IMR-90 (cell line): ENCODE results near the gene SENP2. TPM values are rescaled to one million over a fixed set of nuclear protein-coding genes. Genes with fewer than 3 reads are reported as not detected.

ENCODE experiments used
- ATAC-seq: fragments of 200-7000 bp; cut with Tn5 transposase; 2 replicates; pipeline ENCODE4 v1.9.1; 2020; ENCODE audit warnings: low read depth, mild to moderate bottlenecking, moderate library complexity
- BruUV-seq: library from RNA; stranded (reverse); fragments of 400-500 nt; replicated peaks from 2 replicates; lab custom pipeline; 2021; lab: Mats Ljungman, UMichigan
- CTCF ChIA-PET: fragments of 300-600 bp; formaldehyde crosslinking; extraction: SDS; loops from one replicate; lab custom pipeline; 2021; ENCODE audit warnings: antibody characterized with exemption; lab: Yijun Ruan, JAX
- POLR2A ChIA-PET: fragments of 300-600 bp; sonication (Branson Sonifier 250); formaldehyde crosslinking; loops from one replicate; lab custom pipeline; 2022; ENCODE audit warnings: antibody characterized with exemption; ENCODE audit not compliant: unreplicated experiment; lab: Charles Lee
- DNase-seq: peaks from one replicate; pipeline ENCODE4 v3.0.0; 2013
- H2AFZ ChIP-seq: replicated peaks from 2 replicates; pipeline ENCODE3; 2013; ENCODE audit warnings: low read length, mild to moderate bottlenecking; ENCODE audit not compliant: poor library complexity
- H2AK5ac ChIP-seq: 2 replicates; pipeline ENCODE4 v1.6.1; 2013; ENCODE audit warnings: low read depth, low read length, inconsistent platforms
- H2AK9ac ChIP-seq: replicated peaks from 2 replicates; pipeline ENCODE3; 2013; ENCODE audit warnings: mild to moderate bottlenecking, low read depth, low read length, moderate library complexity; ENCODE audit not compliant: poor library complexity
- H2BK120ac ChIP-seq: 2 replicates; pipeline ENCODE4 v1.6.1; 2013; ENCODE audit warnings: low read depth, low read length, inconsistent platforms
- H2BK15ac ChIP-seq: 3 replicates; pipeline ENCODE4 v1.6.1; 2013; ENCODE audit warnings: low read depth, low read length, inconsistent platforms
- H2BK20ac ChIP-seq: 2 replicates; pipeline ENCODE4 v1.6.1; 2013; ENCODE audit warnings: low read depth, mild to moderate bottlenecking, inconsistent platforms, low read length, moderate library complexity
- H2BK5ac ChIP-seq: 2 replicates; pipeline ENCODE4 v1.6.1; 2013; ENCODE audit warnings: mild to moderate bottlenecking, low read depth, low read length, inconsistent platforms; ENCODE audit not compliant: poor library complexity, severe bottlenecking
- H3K14ac ChIP-seq: replicated peaks from 2 replicates; pipeline ENCODE4 v1.6.1; 2013; ENCODE audit warnings: low read depth, low read length, inconsistent platforms
- H3K18ac ChIP-seq: 2 replicates; pipeline ENCODE4 v1.6.1; 2013; ENCODE audit warnings: low read depth, low read length, control low read depth
- H3K23ac ChIP-seq: 2 replicates; pipeline ENCODE4 v1.6.1; 2013; ENCODE audit warnings: low read depth, low read length, inconsistent platforms
- H3K27ac ChIP-seq: 2 replicates; pipeline ENCODE4 v1.5.1; 2013; ENCODE audit warnings: mild to moderate bottlenecking, control low read depth, low read length; ENCODE audit not compliant: insufficient read depth
- H3K27me3 ChIP-seq: 2 replicates; pipeline ENCODE4 v1.6.1; 2013; ENCODE audit warnings: low read length; ENCODE audit not compliant: control insufficient read depth, insufficient read depth
- H3K36me3 ChIP-seq: 2 replicates; pipeline ENCODE4 v1.6.1; 2013; ENCODE audit warnings: low read length, mixed read lengths; ENCODE audit not compliant: control insufficient read depth, insufficient read depth
- H3K4ac ChIP-seq: 2 replicates; pipeline ENCODE4 v1.6.1; 2013; ENCODE audit warnings: low read depth, low read length, inconsistent platforms
- H3K4me1 ChIP-seq: 2 replicates; pipeline ENCODE4 v1.6.1; 2013; ENCODE audit warnings: low read length, mixed read lengths; ENCODE audit not compliant: control insufficient read depth, insufficient read depth
- H3K4me2 ChIP-seq: 2 replicates; pipeline ENCODE4 v1.6.1; 2013; ENCODE audit warnings: low read depth, mild to moderate bottlenecking, control low read depth, low read length, moderate library complexity
- H3K4me3 ChIP-seq: 2 replicates; pipeline ENCODE4 v1.5.1; 2013; ENCODE audit warnings: low read depth, mild to moderate bottlenecking, control low read depth, low read length, moderate library complexity; ENCODE audit not compliant: insufficient read depth
- H3K56ac ChIP-seq: 2 replicates; pipeline ENCODE4 v1.6.1; 2013; ENCODE audit warnings: low read length, inconsistent platforms; ENCODE audit not compliant: insufficient read depth; ENCODE audit errors: extremely low read depth
- H3K79me1 ChIP-seq, 2 experiments: 2 replicates each; pipeline ENCODE4 v1.6.1; 2013; ENCODE audit warnings: low read length in 2 of 2, inconsistent platforms in 1 of 2, low read depth in 1 of 2
- H3K9ac ChIP-seq: 2 replicates; pipeline ENCODE4 v1.6.1; 2013; ENCODE audit warnings: low read depth, low read length, control low read depth
- H3K9me1 ChIP-seq: 2 replicates; pipeline ENCODE4 v1.6.1; 2013; ENCODE audit warnings: low read length, inconsistent platforms; ENCODE audit not compliant: insufficient read depth
- H3K9me3 ChIP-seq: 2 replicates; pipeline ENCODE4 v1.6.1; 2013; ENCODE audit warnings: low read length; ENCODE audit not compliant: control insufficient read depth, insufficient read depth
- H4K20me1 ChIP-seq: 2 replicates; pipeline ENCODE4 v1.6.1; 2013; ENCODE audit warnings: low read length, inconsistent platforms; ENCODE audit not compliant: insufficient read depth
- H4K5ac ChIP-seq: 2 replicates; pipeline ENCODE4 v1.6.1; 2013; ENCODE audit warnings: mild to moderate bottlenecking, low read depth, low read length, control low read depth
- H4K8ac ChIP-seq, 2 experiments: 2 replicates each; pipeline ENCODE4 v1.6.1; 2013; ENCODE audit warnings: low read depth in 2 of 2, low read length in 2 of 2, control low read depth in 1 of 2, inconsistent platforms in 1 of 2
- H4K91ac ChIP-seq: 2 replicates; pipeline ENCODE4 v1.6.1; 2013; ENCODE audit warnings: low read depth, low read length, inconsistent platforms; ENCODE audit not compliant: insufficient read depth
- BHLHE40 ChIP-seq: fragments of 150-350 bp; IDR thresholded peaks from 2 replicates; pipeline ENCODE4 v1.6.1; 2016; ENCODE audit warnings: mild to moderate bottlenecking, low read depth, low read length
- CEBPB ChIP-seq: IDR thresholded peaks from 2 replicates; pipeline ENCODE4 v1.6.1; 2012; ENCODE audit warnings: low read depth, low read length, improper control_type of control experiment
- CHD1 ChIP-seq: IDR thresholded peaks from 2 replicates; pipeline ENCODE4 v1.6.1; 2012; ENCODE audit warnings: low read depth, low read length, improper control_type of control experiment
- CTCF ChIP-seq: conservative IDR thresholded peaks from 2 replicates; pipeline ENCODE4 v1.5.1; 2012; ENCODE audit warnings: mild to moderate bottlenecking, low read depth, low read length, improper control_type of control experiment
- ELK1 ChIP-seq: fragments of 150-350 bp; IDR thresholded peaks from 2 replicates; pipeline ENCODE4 v1.6.1; 2016; ENCODE audit warnings: low read depth, mild to moderate bottlenecking, low read length, moderate library complexity, borderline replicate concordance
- FOS ChIP-seq: fragments of 150-350 bp; IDR thresholded peaks from 2 replicates; pipeline ENCODE4 v1.6.1; 2016; ENCODE audit warnings: low read depth, low read length
- MAFK ChIP-seq: IDR thresholded peaks from 2 replicates; pipeline ENCODE4 v1.6.1; 2012; ENCODE audit warnings: low read depth, low read length, improper control_type of control experiment
- MAZ ChIP-seq: IDR thresholded peaks from 2 replicates; pipeline ENCODE4 v1.6.1; 2012; ENCODE audit warnings: low read depth, mild to moderate bottlenecking, low read length, improper control_type of control experiment, moderate library complexity, borderline replicate concordance
- MXI1 ChIP-seq: IDR thresholded peaks from 2 replicates; pipeline ENCODE4 v1.6.1; 2012; ENCODE audit warnings: low read depth, mild to moderate bottlenecking, low read length, moderate library complexity, borderline replicate concordance
- NFE2L2 ChIP-seq: fragments of 150-350 bp; IDR thresholded peaks from 2 replicates; pipeline ENCODE4 v1.6.1; 2016; ENCODE audit warnings: low read depth, mild to moderate bottlenecking, low read length
- POLR2A ChIP-seq: IDR thresholded peaks from 2 replicates; pipeline ENCODE4 v1.6.1; 2012; ENCODE audit warnings: mild to moderate bottlenecking, low read depth, low read length
- RAD21 ChIP-seq: IDR thresholded peaks from 2 replicates; pipeline ENCODE4 v1.6.1; 2012; ENCODE audit warnings: low read length, improper control_type of control experiment
- RCOR1 ChIP-seq: IDR thresholded peaks from 2 replicates; pipeline ENCODE4 v1.6.1; 2012; ENCODE audit warnings: mild to moderate bottlenecking, low read length, improper control_type of control experiment; ENCODE audit not compliant: insufficient replicate concordance
- RFX5 ChIP-seq: IDR thresholded peaks from 2 replicates; pipeline ENCODE4 v1.8.0; 2012; ENCODE audit warnings: low read depth, mild to moderate bottlenecking, low read length, moderate library complexity
- SMC3 ChIP-seq: fragments of 150-350 bp; IDR thresholded peaks from 2 replicates; pipeline ENCODE4 v1.6.1; 2016; ENCODE audit warnings: low read depth, mild to moderate bottlenecking, antibody characterized with exemption, low read length, moderate library complexity
- USF2 ChIP-seq: fragments of 150-350 bp; IDR thresholded peaks from 2 replicates; pipeline ENCODE4 v1.6.1; 2017; ENCODE audit warnings: mild to moderate bottlenecking, antibody characterized with exemption, low read length, low read depth
- WGBS, 2 experiments: methylation state at CpG; one replicate each; pipeline versions ENCODE4 v1.1.5 to v1.1.7; 2013; ENCODE audit warnings: missing lambda C conversion rate in 2 of 2; ENCODE audit not compliant: insufficient read length in 1 of 2; ENCODE audit errors: extremely low coverage in 2 of 2; 5-methylcytosine and 5-hydroxymethylcytosine counted together
- dilution Hi-C: fragments of 300-500 bp; cut with HindIII; formaldehyde crosslinking; loops from one replicate; pipeline ENCODE4 v1.14.3; 2018; ENCODE audit warnings: low sequenced_read_pairs; ENCODE audit not compliant: unreplicated experiment
- in situ Hi-C: fragments of 300-500 bp; cut with MboI; formaldehyde crosslinking; loops from 3 replicates; pipeline ENCODE4 v1.14.3; 2019; ENCODE audit warnings: low sequenced_read_pairs, inconsistent platforms, mixed read lengths
- intact Hi-C: fragments of 100-400 bp; cut with micrococcal nuclease; formaldehyde crosslinking; loops from 2 replicates; pipeline ENCODE4 v1.10.0; 2022
- polyA plus RNA-seq, 3 experiments: library from polyadenylated mRNA; depleted of rRNA; stranded (reverse); fragments of >200 nt; gene quantifications; 2 replicates each; pipeline ENCODE4 v1.2.3, GENCODE V29; 2012; ENCODE audit warnings: low replicate concordance in 1 of 3
- total RNA-seq: library from RNA; depleted of rRNA; stranded (reverse); fragments of >200 nt; gene quantifications from 2 replicates; pipeline ENCODE4 v1.2.3, GENCODE V29; 2012

The SENP2 gene
- total and polyA plus RNA-seq, 2 of the 4 experiments (the other 2 are of a cell fraction) = 9.4 to 15.2 TPM

GRCh38 chr3:185539934-185540333 is 46.2 kb upstream of the SENP2 start:
- no peak overlapping the region for H2AK5ac ChIP-seq
- intact Hi-C loops = no loop called here

More at GRCh38 chr3:185539934-185540333, 46.2 kb upstream of the SENP2 start:
- Histone ChIP-seq H3K4ac (no peak overlapping the region), H3K23ac (no peak overlapping the region), H3K18ac (no peak overlapping the region), H3K79me1 (no peaks in the 10 kb centered on the region), H4K5ac (no peak overlapping the region), H3K4me3 (no peak overlapping the region), H2BK5ac (no peak overlapping the region), H3K4me1 (no peaks in the 10 kb centered on the region), H2BK15ac (no peak overlapping the region), H2BK120ac (no peak overlapping the region), H3K14ac (no peak overlapping the region), H3K27me3 (peaks cover 7% of the 10 kb centered on the region; the same call in 1 of the 2 replicates), H3K27ac (no peak overlapping the region), H2AFZ (no peak overlapping the region), H3K9ac (no peak overlapping the region), H3K56ac (no peak overlapping the region), H3K9me1 (no peaks in the 10 kb centered on the region; the same call in 1 of the 2 replicates), H2BK20ac (no peak overlapping the region), H4K91ac (no peak overlapping the region), H3K9me3 (no peaks in the 10 kb centered on the region), H3K4me2 (no peak overlapping the region), H2AK9ac (no peak overlapping the region), H4K8ac (no peak overlapping the region), H3K36me3 (no peaks in the 10 kb centered on the region), H4K20me1 (no peaks in the 10 kb centered on the region)
- WGBS, 2 experiments = no CpG with 5 or more reads among the region's 2 CpGs
- no peak for DNase-seq
- ATAC-seq = no peak
- TF ChIP-seq CEBPB (no peak), FOS (no peak), RCOR1 (no peak), USF2 (no peak), RFX5 (no peak), POLR2A (no peak), CHD1 (no peak), CTCF (no peak), RAD21 (no peak), MXI1 (no peak), MAZ (no peak), NFE2L2 (no peak), SMC3 (no peak), BHLHE40 (no peak), ELK1 (no peak), MAFK (no peak)
- no TSS peak for BruUV-seq
- ChIA-PET CTCF (interaction anchor here (1.0 kb wide), 1 partner anchor 12 kb away, joined by 3 read pairs; no protein-coding TSS in a partner anchor), POLR2A (no interaction called here)
- dilution Hi-C loops = no loop called here
- in situ Hi-C loops = no loop called here
